ENCODE measurements around the gene CLCN7. TPM values are rescaled to one million over a fixed set of nuclear protein-coding genes. Genes with fewer than 3 reads are reported as not detected.

Gene CLCN7
- total and polyA plus RNA-seq, 9 of the 15 experiments (the other 6 are each of a cell fraction or from before 2014, with no cell fraction given), result 0.06 to 126 (median 18.7) TPM

DNA sequence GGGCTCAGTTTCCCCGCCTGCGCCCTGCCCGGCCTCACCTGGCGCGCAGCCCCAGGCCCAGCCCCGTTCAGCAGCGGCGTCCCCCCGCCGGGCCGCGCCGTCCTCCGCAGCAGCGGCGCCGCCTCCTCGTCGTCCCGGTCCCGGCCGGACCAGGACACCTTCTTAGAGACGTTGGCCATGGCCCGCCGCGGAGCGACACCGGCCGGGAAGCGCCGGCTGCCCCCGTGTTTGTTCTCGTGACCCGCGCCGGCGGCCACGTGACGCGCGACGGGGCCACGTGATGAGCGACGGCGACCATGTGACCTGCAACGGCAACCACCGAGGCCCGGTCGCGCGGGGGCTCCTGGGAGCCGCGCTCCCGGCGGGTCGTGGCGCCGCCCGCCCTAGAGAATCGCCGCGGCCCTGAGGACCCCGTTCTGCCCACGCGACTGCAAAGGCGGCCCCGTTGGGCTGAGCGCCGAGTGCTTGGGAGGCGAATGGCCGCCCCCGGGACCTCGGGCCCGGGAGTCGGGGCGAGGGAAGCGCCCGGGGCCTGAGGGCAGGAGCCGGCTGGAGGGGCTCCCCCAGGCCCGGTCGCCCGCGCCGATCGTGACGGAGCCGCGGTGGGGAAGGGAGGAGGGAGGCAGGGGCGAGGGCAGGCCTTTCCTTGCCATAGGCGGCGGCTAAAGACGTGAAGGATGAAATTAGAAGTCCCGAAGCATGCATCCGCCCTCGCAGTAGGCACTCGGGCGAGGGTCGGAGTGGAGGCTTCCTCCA, at the start of gene CLCN7 (continued):
- TF ChIP-seq, protein P1, sequence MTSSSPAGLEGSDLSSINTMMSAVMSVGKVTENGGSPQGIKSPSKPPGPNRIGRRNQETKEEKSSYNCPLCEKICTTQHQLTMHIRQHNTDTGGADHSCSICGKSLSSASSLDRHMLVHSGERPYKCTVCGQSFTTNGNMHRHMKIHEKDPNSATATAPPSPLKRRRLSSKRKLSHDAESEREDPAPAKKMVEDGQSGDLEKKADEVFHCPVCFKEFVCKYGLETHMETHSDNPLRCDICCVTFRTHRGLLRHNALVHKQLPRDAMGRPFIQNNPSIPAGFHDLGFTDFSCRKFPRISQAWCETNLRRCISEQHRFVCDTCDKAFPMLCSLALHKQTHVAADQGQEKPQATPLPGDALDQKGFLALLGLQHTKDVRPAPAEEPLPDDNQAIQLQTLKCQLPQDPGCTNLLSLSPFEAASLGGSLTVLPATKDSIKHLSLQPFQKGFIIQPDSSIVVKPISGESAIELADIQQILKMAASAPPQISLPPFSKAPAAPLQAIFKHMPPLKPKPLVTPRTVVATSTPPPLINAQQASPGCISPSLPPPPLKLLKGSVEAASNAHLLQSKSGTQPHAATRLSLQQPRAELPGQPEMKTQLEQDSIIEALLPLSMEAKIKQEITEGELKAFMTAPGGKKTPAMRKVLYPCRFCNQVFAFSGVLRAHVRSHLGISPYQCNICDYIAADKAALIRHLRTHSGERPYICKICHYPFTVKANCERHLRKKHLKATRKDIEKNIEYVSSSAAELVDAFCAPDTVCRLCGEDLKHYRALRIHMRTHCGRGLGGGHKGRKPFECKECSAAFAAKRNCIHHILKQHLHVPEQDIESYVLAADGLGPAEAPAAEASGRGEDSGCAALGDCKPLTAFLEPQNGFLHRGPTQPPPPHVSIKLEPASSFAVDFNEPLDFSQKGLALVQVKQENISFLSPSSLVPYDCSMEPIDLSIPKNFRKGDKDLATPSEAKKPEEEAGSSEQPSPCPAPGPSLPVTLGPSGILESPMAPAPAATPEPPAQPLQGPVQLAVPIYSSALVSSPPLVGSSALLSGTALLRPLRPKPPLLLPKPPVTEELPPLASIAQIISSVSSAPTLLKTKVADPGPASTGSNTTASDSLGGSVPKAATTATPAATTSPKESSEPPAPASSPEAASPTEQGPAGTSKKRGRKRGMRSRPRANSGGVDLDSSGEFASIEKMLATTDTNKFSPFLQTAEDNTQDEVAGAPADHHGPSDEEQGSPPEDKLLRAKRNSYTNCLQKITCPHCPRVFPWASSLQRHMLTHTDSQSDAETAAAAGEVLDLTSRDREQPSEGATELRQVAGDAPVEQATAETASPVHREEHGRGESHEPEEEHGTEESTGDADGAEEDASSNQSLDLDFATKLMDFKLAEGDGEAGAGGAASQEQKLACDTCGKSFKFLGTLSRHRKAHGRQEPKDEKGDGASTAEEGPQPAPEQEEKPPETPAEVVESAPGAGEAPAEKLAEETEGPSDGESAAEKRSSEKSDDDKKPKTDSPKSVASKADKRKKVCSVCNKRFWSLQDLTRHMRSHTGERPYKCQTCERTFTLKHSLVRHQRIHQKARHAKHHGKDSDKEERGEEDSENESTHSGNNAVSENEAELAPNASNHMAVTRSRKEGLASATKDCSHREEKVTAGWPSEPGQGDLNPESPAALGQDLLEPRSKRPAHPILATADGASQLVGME (CRISPR knock-in tag; IDR thresholded peaks at IDR 0.05), result no peak
- peak; percentile 27; the same call in 1 of the 2 replicates for TF ChIP-seq ZKSCAN1 (IDR thresholded peaks at IDR 0.05; ENCODE audit: low read depth, low read length)
- TF ChIP-seq SUPT5H (IDR thresholded peaks at IDR 0.05), result peak; percentile 80
- TF ChIP-seq CBFB (CRISPR knock-in tag; IDR thresholded peaks at IDR 0.05), result no peak
- TF ChIP-seq CBFA2T2 (conservative IDR thresholded peaks at IDR 0.05), result peak; percentile 98
- TF ChIP-seq ZNF143 (CRISPR knock-in tag; IDR thresholded peaks at IDR 0.05), result peak; percentile 82
- TF ChIP-seq SLC30A9 (CRISPR knock-in tag; IDR thresholded peaks at IDR 0.05), result 0 out of 2 replicates have a peak, but pooled peaks have one; percentile 27
- 0 out of 2 replicates have a peak, but pooled peaks have one; percentile 43 for TF ChIP-seq GATAD2A (IDR thresholded peaks at IDR 0.05)
- no peak for TF ChIP-seq FOXJ3 (CRISPR knock-in tag; IDR thresholded peaks at IDR 0.05)
- TF ChIP-seq, protein P2, sequence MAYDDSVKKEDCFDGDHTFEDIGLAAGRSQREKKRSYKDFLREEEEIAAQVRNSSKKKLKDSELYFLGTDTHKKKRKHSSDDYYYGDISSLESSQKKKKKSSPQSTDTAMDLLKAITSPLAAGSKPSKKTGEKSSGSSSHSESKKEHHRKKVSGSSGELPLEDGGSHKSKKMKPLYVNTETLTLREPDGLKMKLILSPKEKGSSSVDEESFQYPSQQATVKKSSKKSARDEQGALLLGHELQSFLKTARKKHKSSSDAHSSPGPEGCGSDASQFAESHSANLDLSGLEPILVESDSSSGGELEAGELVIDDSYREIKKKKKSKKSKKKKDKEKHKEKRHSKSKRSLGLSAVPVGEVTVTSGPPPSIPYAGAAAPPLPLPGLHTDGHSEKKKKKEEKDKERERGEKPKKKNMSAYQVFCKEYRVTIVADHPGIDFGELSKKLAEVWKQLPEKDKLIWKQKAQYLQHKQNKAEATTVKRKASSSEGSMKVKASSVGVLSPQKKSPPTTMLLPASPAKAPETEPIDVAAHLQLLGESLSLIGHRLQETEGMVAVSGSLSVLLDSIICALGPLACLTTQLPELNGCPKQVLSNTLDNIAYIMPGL (CRISPR knock-in tag; IDR thresholded peaks at IDR 0.05), result peak; percentile 98
- TF ChIP-seq CHCHD3 (CRISPR knock-in tag; IDR thresholded peaks at IDR 0.05), result peak; percentile 70; the same call in 1 of the 2 replicates
- peak; percentile 90; the same call in 1 of the 2 replicates for TF ChIP-seq JUN (IDR thresholded peaks at IDR 0.05; ENCODE audit: borderline replicate concordance, low read depth, low read length)
- peak; percentile 77; the same call in 1 of the 2 replicates for TF ChIP-seq JUN (CRISPR knock-in tag; IDR thresholded peaks at IDR 0.05; ENCODE audit: borderline replicate concordance)
- no peak for TF ChIP-seq HBP1 (CRISPR knock-in tag; IDR thresholded peaks at IDR 0.05)
- peak; percentile 40; the same call in 1 of the 2 replicates for TF ChIP-seq ZNF589 (CRISPR knock-in tag; IDR thresholded peaks at IDR 0.05; ENCODE audit: low read depth)
- 0 out of 2 replicates have a peak, but pooled peaks have one; percentile 7 for TF ChIP-seq ELF4 (CRISPR knock-in tag; IDR thresholded peaks at IDR 0.05)
- TF ChIP-seq KDM5B (IDR thresholded peaks at IDR 0.05; ENCODE audit: insufficient replicate concordance, low read depth, low read length), result peak; percentile 89
- TF ChIP-seq, protein P3, sequence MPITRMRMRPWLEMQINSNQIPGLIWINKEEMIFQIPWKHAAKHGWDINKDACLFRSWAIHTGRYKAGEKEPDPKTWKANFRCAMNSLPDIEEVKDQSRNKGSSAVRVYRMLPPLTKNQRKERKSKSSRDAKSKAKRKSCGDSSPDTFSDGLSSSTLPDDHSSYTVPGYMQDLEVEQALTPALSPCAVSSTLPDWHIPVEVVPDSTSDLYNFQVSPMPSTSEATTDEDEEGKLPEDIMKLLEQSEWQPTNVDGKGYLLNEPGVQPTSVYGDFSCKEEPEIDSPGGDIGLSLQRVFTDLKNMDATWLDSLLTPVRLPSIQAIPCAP (CRISPR knock-in tag; IDR thresholded peaks at IDR 0.05; ENCODE audit: borderline replicate concordance), result peak; percentile 38; the same call in 1 of the 2 replicates

Data from K562 (cell line).